Measurements from ENCODE around the gene KLHL29.

GRCh38 chr2:23414871-23415270 is 29.9 kb downstream of the KLHL29 start:
- TF ChIP-seq, protein P1, sequence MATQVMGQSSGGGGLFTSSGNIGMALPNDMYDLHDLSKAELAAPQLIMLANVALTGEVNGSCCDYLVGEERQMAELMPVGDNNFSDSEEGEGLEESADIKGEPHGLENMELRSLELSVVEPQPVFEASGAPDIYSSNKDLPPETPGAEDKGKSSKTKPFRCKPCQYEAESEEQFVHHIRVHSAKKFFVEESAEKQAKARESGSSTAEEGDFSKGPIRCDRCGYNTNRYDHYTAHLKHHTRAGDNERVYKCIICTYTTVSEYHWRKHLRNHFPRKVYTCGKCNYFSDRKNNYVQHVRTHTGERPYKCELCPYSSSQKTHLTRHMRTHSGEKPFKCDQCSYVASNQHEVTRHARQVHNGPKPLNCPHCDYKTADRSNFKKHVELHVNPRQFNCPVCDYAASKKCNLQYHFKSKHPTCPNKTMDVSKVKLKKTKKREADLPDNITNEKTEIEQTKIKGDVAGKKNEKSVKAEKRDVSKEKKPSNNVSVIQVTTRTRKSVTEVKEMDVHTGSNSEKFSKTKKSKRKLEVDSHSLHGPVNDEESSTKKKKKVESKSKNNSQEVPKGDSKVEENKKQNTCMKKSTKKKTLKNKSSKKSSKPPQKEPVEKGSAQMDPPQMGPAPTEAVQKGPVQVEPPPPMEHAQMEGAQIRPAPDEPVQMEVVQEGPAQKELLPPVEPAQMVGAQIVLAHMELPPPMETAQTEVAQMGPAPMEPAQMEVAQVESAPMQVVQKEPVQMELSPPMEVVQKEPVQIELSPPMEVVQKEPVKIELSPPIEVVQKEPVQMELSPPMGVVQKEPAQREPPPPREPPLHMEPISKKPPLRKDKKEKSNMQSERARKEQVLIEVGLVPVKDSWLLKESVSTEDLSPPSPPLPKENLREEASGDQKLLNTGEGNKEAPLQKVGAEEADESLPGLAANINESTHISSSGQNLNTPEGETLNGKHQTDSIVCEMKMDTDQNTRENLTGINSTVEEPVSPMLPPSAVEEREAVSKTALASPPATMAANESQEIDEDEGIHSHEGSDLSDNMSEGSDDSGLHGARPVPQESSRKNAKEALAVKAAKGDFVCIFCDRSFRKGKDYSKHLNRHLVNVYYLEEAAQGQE (IDR thresholded peaks at IDR 0.05; ENCODE audit: low read depth): no peak
- TF ChIP-seq FOXM1 (IDR thresholded peaks at IDR 0.05; ENCODE audit: borderline replicate concordance, low read depth) (no peak), YY1 (IDR thresholded peaks at IDR 0.05; ENCODE audit: low read depth) (no peak), CEBPB (IDR thresholded peaks at IDR 0.05) (no peak), EP300 (IDR thresholded peaks at IDR 0.05; ENCODE audit: borderline replicate concordance) (no peak), CREB1 (IDR thresholded peaks at IDR 0.05; ENCODE audit: low read depth) (no peak), MAX (IDR thresholded peaks at IDR 0.05) (no peak)
- TF ChIP-seq, protein P2, sequence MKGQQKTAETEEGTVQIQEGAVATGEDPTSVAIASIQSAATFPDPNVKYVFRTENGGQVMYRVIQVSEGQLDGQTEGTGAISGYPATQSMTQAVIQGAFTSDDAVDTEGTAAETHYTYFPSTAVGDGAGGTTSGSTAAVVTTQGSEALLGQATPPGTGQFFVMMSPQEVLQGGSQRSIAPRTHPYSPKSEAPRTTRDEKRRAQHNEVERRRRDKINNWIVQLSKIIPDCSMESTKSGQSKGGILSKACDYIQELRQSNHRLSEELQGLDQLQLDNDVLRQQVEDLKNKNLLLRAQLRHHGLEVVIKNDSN (IDR thresholded peaks at IDR 0.05): no peak

All from Ishikawa (cell line).